ENCODE results near the gene SPACA1.
"Not testable (repeated sequence)": the region's sequence is repeated elsewhere in the genome, so short reads cannot be mapped to it uniquely, and the experiment has no call there.

Gene SPACA1

DNA sequence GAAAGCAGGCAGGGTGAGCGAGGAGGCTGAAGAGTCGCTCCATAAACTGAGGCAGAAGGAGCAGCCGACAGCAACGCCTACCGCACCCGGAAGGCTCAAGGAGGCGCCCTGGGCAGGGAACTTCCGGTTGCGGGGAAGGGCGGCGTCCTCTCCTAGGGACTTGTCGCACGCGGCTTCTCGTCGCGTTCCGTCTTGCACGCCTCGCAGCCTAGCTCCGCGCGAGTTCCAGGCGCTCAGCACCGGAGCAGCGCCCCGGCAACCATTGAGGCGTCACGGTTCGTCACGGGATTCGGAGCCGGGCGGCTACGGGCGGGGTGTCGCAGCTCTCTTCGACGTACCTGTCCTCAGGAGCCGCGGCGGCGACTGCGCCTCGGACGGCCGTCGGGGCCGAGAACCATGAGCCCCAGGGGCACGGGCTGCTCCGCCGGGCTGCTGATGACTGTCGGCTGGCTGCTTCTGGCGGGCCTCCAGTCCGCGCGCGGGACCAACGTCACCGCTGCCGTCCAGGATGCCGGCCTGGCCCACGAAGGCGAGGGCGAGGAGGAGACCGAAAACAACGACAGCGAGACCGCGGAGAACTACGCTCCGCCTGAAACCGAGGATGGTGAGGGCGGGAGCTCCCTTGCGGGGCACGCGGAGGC, at the start of gene SPACA1:
Gene SPACA1, plus strand, starts transcription at position 332 of the 641 bp plus-strand sequence. Its CDS starts 65 bp downstream, at position 397.
- no peak for DNase-seq (ENCODE audit: low spot score)

GRCh38 chr6:88000713-88001112, 46.9 kb upstream of the SPACA1 start:
- DNase-seq (ENCODE audit: low spot score), result no peak

GRCh38 chr6:88001279-88001678, 46.4 kb upstream of the SPACA1 start:
- not testable (repeated sequence) for DNase-seq (ENCODE audit: low spot score)

DNA sequence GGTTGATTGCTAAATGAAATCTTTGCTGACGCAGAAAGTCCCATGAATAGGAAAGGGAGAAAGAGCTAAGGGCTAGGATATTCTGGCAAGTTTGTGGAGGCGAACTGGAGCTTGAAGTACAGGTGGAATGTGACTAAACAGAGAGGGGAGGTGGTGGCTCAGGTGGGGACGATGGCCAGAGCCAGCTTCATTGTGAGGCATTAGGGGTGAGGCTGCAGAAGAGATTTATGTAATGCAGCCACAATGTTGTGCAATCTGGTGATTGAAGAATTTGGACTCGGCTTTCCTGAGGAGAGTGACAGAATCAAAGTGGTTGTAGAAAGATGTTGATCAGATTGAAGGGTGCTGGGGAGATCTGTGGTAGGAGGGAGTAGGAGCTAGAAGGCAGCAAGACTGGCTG, 42.9 kb upstream of the SPACA1 start:
- no peak for DNase-seq (ENCODE audit: low spot score)

DNA sequence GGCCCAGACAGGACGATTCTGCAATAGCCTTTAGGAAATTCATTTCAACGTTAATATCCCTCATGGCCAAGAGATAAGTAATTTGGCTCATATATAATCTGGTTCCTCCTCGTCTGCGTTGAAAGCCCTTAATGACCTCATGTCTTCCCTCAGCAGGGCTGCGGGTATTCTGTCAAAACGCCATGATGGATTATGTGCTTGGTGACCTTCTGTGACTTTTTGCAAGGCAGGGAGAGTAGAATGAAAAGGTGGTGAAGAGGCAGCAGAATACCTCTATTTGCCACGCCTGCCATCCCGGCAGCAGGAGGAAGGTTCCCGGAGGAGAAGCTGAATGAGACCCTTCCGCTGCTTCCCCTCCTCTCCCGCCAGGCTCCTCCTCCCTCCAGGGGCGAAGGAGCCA, 41.1 kb upstream of the SPACA1 start:
- DNase-seq (ENCODE audit: low spot score), result no peak

DNA sequence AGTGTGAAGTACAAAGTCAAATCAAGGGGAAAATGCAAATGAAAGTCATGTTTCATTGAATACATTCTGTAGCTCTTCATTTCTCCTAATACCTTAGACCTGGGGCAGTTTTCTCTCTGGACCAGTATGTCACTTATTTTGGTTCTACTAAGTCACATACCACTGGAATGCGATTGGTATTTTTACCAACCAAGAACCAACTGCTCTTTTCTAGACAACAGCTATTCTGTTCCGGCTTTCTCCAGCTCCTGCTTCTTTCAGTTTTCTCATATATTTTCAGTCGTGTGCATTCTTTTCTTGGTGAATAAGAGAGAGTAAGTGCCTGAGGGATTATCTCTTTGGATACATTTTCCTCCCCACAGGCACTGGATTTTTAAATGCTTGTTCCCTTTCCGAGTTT, 39.2 kb upstream of the SPACA1 start:
- no peak for DNase-seq (ENCODE audit: low spot score)

GRCh38 chr6:88008831-88009231, 38.8 kb upstream of the SPACA1 start:
- DNase-seq (ENCODE audit: low spot score), result no peak

DNA sequence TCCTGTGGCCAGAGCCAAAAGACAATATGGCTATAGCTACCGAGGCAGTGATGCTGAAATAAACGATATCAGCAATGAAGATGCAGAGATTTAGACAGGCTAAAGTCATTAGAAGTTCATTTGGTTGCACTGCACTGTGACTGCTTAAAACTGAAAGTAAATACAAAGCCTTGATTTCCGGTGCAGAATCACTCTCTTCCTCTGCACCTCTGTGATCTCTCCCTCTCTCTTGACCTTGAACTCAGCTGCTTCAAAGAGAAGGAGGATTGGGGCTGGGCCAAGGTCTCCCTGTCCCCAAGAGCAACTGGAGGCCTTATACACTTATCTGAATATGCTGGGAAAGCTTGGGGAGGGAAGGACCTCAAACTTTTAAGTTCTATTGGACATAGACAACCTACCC, 34.6 kb upstream of the SPACA1 start:
- no peak for DNase-seq (ENCODE audit: low spot score)

- peak; percentile 35 for DNase-seq (ENCODE audit: low spot score)
Measured at GRCh38 chr6:88013554-88013953, 34.1 kb upstream of the SPACA1 start.

- no peak for DNase-seq (ENCODE audit: low spot score)
Measured at GRCh38 chr6:88020439-88020838, 27.2 kb upstream of the SPACA1 start.

GRCh38 chr6:88024696-88025095, 22.9 kb upstream of the SPACA1 start:
- DNase-seq (ENCODE audit: low spot score), result no peak

DNA sequence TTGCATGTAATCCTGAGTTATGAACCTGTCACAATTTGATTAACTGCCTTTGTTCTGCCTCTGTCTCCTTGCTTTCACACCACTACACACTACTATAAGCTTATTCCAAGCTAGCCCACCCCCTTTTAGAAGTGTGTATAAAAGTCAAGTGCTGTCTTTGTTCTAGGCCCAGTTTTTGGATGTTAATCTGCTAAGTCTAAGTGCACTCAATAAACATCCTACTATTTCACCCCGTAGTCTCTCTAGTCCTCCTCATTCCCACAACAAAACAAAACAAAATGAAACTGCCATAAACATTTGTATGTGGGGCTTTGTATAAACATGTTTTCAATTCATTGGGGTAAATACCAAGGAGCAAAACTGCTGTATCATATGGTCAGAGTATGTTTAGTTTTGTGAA, 16.1 kb upstream of the SPACA1 start:
- no peak for DNase-seq (ENCODE audit: low spot score)

DNA sequence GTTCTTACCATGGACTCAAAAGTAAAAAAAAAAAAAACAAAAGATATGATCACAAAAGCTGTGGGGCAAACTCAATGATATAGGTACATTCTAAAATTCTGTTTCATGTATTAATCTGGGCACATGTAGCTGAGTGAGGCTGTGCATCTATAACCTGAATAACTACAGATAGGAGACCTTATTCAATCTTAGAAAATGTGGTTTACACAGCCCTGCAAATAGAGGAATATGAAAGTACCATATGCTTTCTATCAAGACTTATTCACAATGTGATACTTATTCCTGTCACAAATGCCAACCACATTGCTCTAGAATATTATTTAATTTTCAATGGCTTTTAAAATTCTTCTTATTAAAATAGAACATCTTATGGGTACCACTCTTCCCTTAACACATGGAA, 3.1 kb upstream of the SPACA1 start:
- DNase-seq (ENCODE audit: low spot score), result no peak

DNA sequence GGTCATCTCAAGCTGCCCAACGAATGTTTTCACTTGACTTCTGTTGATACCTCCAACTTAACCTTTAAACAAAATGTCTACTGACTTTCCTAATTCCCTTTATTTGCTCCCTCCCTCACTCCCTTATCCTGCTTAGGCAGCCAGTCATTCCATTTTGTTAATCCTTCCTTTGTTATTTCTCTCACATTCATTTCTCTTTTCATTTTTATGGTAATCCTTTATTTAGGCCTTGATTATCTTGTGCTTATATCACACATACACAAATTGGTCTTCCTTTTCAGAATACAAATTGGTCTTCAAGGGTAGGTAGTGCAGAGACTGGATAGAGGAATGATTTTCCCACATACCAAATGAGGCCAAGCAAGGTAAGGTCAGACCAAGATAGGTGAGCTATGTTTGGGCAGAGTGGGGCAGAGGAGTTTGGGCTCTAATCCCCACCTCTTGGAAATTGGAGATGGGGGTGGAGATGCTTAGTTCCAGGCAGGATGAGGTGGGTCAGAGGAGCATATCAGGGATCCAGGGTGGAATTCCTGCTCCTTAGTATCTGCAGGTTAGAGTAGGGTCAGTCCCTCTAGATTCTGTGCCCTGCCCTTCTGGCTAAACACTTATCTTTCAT, 2.0 kb upstream of the SPACA1 start:
- DNase-seq (ENCODE audit: low spot score), result peak; percentile 8

DNA sequence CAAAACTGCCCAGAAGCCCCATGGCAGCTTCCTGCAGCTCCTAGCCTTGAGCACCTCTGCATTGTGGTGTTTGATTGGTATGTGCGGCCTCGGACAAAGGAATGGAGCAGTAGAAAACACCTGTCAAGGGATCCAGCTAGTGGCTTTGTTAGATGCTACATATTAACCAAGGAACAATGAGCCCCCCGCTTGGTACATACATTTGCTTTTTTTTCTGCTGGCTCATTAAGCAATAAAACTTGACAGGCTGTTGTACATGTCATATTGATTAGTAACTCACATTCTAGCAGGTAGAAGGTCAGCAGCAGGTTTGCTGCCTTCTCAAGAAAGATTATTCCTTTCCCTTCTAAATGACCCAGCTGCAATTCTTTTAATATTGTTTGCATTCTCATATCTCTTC, 937 bp downstream of the SPACA1 start:
- no peak for DNase-seq (ENCODE audit: low spot score)

DNA sequence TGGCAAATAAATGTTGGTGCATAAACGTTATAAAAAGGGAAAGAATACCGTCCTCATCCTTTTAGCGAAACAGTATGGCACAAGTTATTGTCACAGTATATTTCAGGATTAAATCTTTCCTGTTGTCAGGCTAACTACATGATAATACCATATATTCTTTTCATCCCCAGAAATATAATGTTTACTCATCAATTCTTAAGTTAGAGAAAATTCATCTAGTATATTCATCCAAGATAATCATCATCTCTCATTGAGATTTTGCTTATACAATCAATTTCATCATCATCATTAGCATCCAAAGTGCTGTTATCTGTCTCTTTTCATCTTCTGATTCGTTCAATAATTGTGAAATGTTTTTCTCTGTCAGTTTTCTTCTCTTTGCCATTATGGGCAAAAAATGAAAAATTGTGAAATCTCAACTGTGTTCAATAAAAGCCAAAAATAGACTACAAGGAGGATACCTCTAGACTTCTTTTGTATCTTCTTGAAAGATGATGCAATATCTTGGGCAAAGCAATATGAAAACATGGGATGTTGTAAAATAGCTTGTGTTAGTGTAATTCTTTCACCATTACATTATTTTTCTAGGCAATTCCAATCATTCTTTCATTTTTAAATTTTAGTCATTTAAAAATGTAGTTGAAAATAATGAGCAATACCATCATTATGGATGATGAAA, 2.6 kb downstream of the SPACA1 start:
- DNase-seq (ENCODE audit: low spot score), result no peak

DNA sequence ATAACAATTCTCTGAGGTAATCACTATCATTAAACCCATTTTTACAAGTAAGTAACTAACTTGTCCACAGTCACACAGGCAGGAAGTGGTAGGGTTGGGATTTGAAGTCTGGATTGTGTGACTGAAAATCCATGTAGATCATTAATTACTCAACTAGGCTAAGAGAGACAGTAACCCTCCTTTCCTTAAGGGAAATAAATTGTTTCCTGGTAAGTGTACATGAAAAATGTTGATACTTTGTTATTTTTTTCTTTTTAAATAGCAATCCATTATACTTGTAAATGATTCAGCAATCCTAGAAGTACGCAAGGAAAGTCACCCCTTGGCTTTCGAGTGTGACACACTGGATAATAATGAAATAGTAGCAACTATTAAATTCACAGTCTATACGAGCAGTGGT, 11.6 kb downstream of the SPACA1 start:
- no peak for DNase-seq (ENCODE audit: low spot score)

GRCh38 chr6:88062376-88062775, 14.7 kb downstream of the SPACA1 start:
- no peak for DNase-seq (ENCODE audit: low spot score)

DNA sequence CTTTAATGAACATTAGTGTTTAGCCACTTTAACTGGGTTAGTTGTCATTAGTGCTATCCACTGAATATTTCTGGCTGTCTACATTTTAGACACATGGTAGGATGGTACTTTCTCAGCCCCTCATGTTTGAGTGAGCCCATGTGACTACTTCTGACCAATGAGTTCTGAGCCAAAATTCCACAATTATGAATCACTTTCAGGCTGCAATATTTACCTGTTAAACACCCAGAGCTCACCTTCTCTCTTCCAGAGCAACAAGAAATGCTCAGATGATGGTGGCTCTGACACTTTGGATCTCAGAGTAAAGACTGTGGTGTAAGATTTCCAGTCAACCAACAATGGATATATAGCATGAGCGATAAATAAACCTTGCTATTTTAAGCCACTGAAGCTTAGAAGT, 24.8 kb downstream of the SPACA1 start:
- DNase-seq (ENCODE audit: low spot score), result no peak

DNA sequence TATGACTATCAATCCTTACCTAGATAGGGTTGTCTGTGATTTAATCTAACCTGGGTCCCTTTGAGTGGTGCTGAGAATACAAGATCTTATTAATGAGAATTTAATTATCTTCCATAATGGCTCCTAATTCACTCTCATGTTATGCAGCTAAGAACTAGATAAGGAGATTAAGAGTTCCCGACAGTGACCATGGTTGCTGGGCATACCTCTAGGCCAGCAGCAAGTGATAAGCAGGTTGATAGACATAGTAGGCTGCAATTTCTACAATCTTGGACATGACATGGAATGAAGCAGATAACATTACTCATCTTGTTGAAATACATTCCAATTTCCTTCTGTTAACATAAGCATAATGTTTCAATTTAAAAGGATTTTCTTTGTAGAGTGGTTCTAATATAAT, 27.1 kb downstream of the SPACA1 start:
- DNase-seq (ENCODE audit: low spot score), result no peak

DNA sequence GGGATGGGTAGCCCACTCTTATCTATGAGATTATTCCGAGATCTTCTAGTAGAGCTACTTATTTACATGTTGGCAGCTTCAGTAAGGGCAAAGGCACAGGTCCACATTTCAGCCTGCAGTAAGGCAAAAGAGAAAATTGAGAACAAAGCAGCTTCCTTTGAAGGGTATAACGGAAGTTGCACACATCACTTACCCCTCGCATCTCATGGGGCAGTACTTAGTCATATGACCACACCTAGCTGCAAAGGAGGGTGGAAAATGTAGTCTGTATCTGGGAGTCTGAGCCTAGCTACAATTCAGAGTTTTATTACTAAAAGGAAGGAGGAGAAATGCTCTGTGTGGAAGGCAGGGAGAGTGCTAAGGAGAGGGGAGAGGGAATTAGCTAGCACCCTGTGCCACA, 29.7 kb downstream of the SPACA1 start:
- DNase-seq (ENCODE audit: low spot score), result no peak

DNA sequence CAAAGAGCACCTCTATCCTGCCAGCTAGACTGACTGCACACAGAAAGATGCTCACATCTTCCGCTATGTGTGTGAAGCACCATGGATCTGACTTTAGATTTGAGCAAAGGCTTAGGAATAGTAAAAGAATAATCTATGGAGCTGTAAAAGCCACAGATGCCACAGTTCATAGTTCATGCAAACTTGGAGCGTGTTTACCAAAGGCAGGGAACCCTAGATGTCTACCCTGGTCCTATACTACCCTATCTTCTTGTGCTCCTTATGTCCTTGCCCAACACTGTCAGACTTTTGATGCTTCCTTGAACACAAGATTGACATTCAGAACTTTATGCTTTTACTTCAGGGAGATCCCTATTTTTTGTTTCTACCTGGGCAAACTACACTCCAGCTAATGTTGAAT, 39.2 kb downstream of the SPACA1 start:
- DNase-seq (ENCODE audit: low spot score), result no peak

DNA sequence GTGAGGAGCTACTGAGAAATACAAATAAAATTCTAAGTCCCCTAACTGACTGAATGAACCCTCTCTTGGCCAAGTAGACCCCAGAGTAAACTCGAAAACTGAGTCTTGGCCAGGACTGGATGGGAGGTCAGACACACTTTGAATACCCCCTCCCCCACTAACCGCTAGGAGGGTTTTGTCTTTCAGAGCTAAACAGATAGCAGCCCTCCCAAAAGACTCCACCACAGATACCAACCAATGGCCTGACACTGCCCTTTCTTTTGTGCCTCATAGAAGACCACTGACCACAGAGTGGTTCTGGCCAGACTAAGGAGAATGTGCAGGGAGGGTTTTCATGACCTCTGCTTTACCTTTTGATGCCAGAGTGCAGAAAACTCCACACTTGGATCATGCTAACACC, 42.1 kb downstream of the SPACA1 start:
- DNase-seq (ENCODE audit: low spot score), result peak; percentile 6

All from iPS-NIHi11 (cell line).